HG03354 (cell line): Measurements from ENCODE around the gene ZNF419.
"Not testable (repeated sequence)": the region's sequence is repeated elsewhere in the genome, so short reads cannot be mapped to it uniquely, and the experiment has no call there.

ENCODE experiments used
- ATAC-seq: cut with Tn5 transposase; IDR thresholded peaks from one replicate; pipeline ENCODE4 v1.9.1; 2021; ENCODE audit warnings: mild to moderate bottlenecking; ENCODE audit not compliant: unreplicated experiment, poor library complexity, severe bottlenecking

Gene ZNF419

GRCh38 chr19:57487477-57488298, at the start of gene ZNF419:
TSS of gene ZNF419 (plus strand) at chr19:57487750. CDS start at chr19:57487951, 201 bp downstream.
- ATAC-seq: peak; percentile 98

- ATAC-seq: no peak
Observed at GRCh38 chr19:57437931-57438330, 49.6 kb upstream of the ZNF419 start.

GRCh38 chr19:57438925-57439324, 48.6 kb upstream of the ZNF419 start:
- ATAC-seq: no peak

- ATAC-seq: no peak
Observed at GRCh38 chr19:57441979-57442752, 45.4 kb upstream of the ZNF419 start.

- no peak for ATAC-seq
Observed at GRCh38 chr19:57443121-57443696, 44.3 kb upstream of the ZNF419 start.

- ATAC-seq: no peak
Observed at GRCh38 chr19:57452307-57452706, 35.2 kb upstream of the ZNF419 start.

- ATAC-seq: no peak
Observed at GRCh38 chr19:57465680-57466381, 21.7 kb upstream of the ZNF419 start.

GRCh38 chr19:57466489-57466888, 21.1 kb upstream of the ZNF419 start:
- no peak for ATAC-seq

GRCh38 chr19:57473646-57474045, 13.9 kb upstream of the ZNF419 start:
- ATAC-seq: no peak

- ATAC-seq: peak; percentile 99
Observed at GRCh38 chr19:57477191-57478008, 10.2 kb upstream of the ZNF419 start, which contains the start of gene ZNF772. TSS of gene ZNF772 (minus strand) at chr19:57477566. CDS start at chr19:57477309, 257 bp downstream.

- ATAC-seq: not testable (repeated sequence)
Observed at GRCh38 chr19:57488299-57488644, 722 bp downstream of the ZNF419 start.

GRCh38 chr19:57499332-57499679, 11.8 kb downstream of the ZNF419 start:
- not testable (repeated sequence) for ATAC-seq

- peak; percentile 97 for ATAC-seq
Observed at GRCh38 chr19:57499680-57500395, 12.3 kb downstream of the ZNF419 start, which contains the start of gene ZNF773. TSS of gene ZNF773 (plus strand) at chr19:57499938. CDS start at chr19:57500081, 143 bp downstream.

GRCh38 chr19:57500400-57500799, 12.8 kb downstream of the ZNF419 start:
- not testable (repeated sequence) for ATAC-seq

GRCh38 chr19:57506163-57506562, 18.6 kb downstream of the ZNF419 start:
- no peak for ATAC-seq

GRCh38 chr19:57511484-57511883, 23.9 kb downstream of the ZNF419 start:
- no peak for ATAC-seq

GRCh38 chr19:57512845-57513244, 25.3 kb downstream of the ZNF419 start:
- ATAC-seq: no peak

- ATAC-seq: no peak
Observed at GRCh38 chr19:57515255-57515654, 27.7 kb downstream of the ZNF419 start.
